GM18868 (cell line): ENCODE results near the gene SYT6.

ENCODE experiments used
- ATAC-seq: cut with Tn5 transposase; IDR thresholded peaks from one replicate; pipeline ENCODE4 v1.9.1; 2021; ENCODE audit warnings: mild to moderate bottlenecking, moderate library complexity; ENCODE audit not compliant: unreplicated experiment

SYT6 gene

GRCh38 chr1:114122941-114123618, 30.6 kb downstream of the SYT6 start:
- no peak for ATAC-seq

GRCh38 chr1:114118351-114118990, 35.2 kb downstream of the SYT6 start:
- ATAC-seq: no peak

GRCh38 chr1:114117654-114118053, 36.0 kb downstream of the SYT6 start:
- no peak for ATAC-seq

- no peak for ATAC-seq
Measured at GRCh38 chr1:114116086-114116485, 37.6 kb downstream of the SYT6 start.

GRCh38 chr1:114114185-114115094, 39.2 kb downstream of the SYT6 start:
- ATAC-seq: no peak

- ATAC-seq: no peak
Measured at GRCh38 chr1:114113411-114114184, 40.1 kb downstream of the SYT6 start.

- no peak for ATAC-seq
Measured at GRCh38 chr1:114112775-114113174, 40.9 kb downstream of the SYT6 start.

- ATAC-seq: no peak
Measured at GRCh38 chr1:114111731-114112641, 41.7 kb downstream of the SYT6 start.

GRCh38 chr1:114109981-114110380, 43.7 kb downstream of the SYT6 start:
- no peak for ATAC-seq

GRCh38 chr1:114108751-114109255, 44.9 kb downstream of the SYT6 start:
- ATAC-seq: peak; percentile 96

GRCh38 chr1:114107474-114108435, 45.9 kb downstream of the SYT6 start:
- ATAC-seq: no peak

- no peak for ATAC-seq
Measured at GRCh38 chr1:114105421-114105979, 48.2 kb downstream of the SYT6 start.

GRCh38 chr1:114104949-114105348, 48.7 kb downstream of the SYT6 start:
- no peak for ATAC-seq

- no peak for ATAC-seq
Measured at GRCh38 chr1:114103992-114104391, 49.7 kb downstream of the SYT6 start.

- no peak for ATAC-seq
Measured at GRCh38 chr1:114102136-114102535, 51.5 kb downstream of the SYT6 start.

GRCh38 chr1:114100148-114100547, 53.5 kb downstream of the SYT6 start:
- no peak for ATAC-seq

GRCh38 chr1:114099268-114099667, 54.4 kb downstream of the SYT6 start:
- ATAC-seq: no peak

GRCh38 chr1:114097109-114097508, 56.6 kb downstream of the SYT6 start:
- no peak for ATAC-seq
